ENCODE results near the gene RASGRF1.

DNA sequence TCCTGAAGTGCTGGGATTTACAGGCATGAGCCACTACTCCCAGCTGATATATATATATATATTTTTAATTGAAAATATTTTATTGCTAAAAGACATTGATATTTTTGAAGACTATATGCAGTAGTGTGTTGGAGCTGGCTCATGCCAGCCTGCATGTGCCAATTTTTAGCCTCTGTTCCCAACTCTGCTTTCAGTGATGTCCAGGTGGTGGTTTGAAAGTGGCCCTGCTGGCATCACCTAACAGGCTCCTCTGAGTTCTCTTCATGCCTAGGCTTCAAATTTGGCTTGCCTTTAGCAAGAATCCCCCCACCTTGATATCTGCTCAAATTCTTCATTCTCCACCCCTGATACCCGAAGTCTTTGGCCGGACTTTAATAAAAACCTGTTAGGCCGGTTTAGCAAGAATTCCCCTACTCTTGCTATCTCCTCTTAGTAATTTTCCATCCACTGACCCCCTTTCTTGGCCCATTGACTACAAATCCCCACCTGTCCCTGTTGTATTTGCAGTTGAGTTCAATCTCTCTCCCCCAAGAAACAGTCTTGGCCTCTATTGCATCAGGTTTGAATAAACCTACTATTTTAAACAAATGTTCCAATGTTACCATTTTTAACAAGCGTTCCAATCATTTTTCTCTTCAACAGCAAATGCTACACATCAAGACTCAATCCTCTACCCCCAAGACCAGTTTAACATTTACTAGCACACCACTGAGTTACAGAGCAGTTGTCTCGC is 121.9 kb downstream of the RASGRF1 start:
- TF ChIP-seq, protein P1, sequence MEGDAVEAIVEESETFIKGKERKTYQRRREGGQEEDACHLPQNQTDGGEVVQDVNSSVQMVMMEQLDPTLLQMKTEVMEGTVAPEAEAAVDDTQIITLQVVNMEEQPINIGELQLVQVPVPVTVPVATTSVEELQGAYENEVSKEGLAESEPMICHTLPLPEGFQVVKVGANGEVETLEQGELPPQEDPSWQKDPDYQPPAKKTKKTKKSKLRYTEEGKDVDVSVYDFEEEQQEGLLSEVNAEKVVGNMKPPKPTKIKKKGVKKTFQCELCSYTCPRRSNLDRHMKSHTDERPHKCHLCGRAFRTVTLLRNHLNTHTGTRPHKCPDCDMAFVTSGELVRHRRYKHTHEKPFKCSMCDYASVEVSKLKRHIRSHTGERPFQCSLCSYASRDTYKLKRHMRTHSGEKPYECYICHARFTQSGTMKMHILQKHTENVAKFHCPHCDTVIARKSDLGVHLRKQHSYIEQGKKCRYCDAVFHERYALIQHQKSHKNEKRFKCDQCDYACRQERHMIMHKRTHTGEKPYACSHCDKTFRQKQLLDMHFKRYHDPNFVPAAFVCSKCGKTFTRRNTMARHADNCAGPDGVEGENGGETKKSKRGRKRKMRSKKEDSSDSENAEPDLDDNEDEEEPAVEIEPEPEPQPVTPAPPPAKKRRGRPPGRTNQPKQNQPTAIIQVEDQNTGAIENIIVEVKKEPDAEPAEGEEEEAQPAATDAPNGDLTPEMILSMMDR (IDR thresholded peaks at IDR 0.05 in 4 of 5, conservative IDR thresholded peaks at IDR 0.05 in 1 of 5), result no peak
- TF ChIP-seq POLR2A (IDR thresholded peaks at IDR 0.05), result no peak
